Coronary artery (tissue), 2 donors: ENCODE results near the gene SEMA5A.
"Not testable (repeated sequence)": the region's sequence is repeated elsewhere in the genome, so short reads cannot be mapped to it uniquely, and the experiment has no call there.

Experiments
- DNase-seq: peaks from one replicate; pipeline ENCODE4 v3.0.0-alpha.2; 2017; ENCODE audit warnings: low spot score
- H3K27ac ChIP-seq, 2 donors: fragments of 200-600 bp; sonication (generic); one replicate each; pipeline ENCODE4 v1.5.1; 2016 to 2019
- H3K4me3 ChIP-seq: fragments of 200-600 bp; sonication (generic); 2 replicates; pipeline ENCODE4 v1.5.1; 2016; ENCODE audit warnings: mild to moderate bottlenecking, moderate library complexity
- CTCF ChIP-seq: fragments of 200-600 bp; sonication (generic); IDR thresholded peaks from one replicate; pipeline ENCODE4 v1.5.1; 2019; ENCODE audit warnings: antibody characterized with exemption

The SEMA5A gene

GRCh38 chr5:9411142-9411541, 134.7 kb downstream of the SEMA5A start:
- TF ChIP-seq CTCF = no peak
- no peak overlapping the region for H3K4me3 ChIP-seq
- no peak overlapping the region for H3K27ac ChIP-seq
- no peak for DNase-seq

GRCh38 chr5:9409413-9409960, 136.4 kb downstream of the SEMA5A start:
- no peak overlapping the region for H3K27ac ChIP-seq

DNA sequence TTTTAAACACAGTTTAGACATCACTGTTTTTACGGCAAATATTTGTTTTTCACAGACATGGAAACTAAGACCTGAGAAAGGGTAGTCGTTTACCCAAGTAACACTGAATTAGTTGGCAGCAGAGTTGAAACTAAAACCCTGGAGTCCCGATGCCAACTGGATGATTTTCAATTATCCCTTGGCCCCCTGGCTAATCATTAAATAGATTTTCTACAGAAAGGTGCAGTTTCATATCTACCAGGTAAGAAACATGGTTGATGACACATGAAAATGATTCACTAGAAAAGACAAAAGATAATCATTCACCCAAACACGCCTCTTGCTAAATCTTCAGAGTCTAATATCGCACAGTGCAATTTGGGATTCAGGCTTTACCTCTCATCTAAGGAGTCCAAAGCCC, 136.9 kb downstream of the SEMA5A start:
- H3K4me3 ChIP-seq = no peak overlapping the region
- DNase-seq = no peak
- no peak overlapping the region for H3K27ac ChIP-seq
- no peak for TF ChIP-seq CTCF

More at GRCh38 chr5:9409413-9409960, 136.4 kb downstream of the SEMA5A start:
- no peak overlapping the region for H3K4me3 ChIP-seq
- no peak for TF ChIP-seq CTCF
- no peak for DNase-seq

DNA sequence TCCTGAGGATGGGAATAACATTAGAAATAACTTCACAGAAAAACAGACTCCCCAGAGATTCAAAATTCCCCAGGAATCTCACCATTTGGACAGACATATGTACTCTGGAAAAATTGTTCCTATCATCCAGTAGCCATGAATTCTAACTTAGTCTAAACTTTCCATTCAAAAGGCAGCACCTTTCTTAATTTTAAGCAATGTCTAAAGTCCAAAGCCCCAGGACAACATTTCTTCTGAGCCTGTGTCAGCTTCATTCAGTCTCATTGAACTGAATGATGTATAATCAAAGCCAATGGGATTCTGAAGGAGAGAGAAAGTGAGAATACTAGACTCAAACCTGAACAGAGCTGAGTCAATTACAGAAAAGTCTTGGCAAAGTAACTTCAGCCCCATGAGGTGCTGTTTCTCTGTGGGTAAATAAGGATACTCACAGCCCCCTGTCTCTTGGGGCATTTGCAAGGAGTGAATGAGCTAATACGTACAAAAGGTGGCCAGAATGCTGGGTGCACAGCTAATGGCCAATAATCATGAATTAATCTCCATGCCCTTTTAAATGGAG, 140.6 kb downstream of the SEMA5A start:
- Histone ChIP-seq H3K27ac (no peak overlapping the region), H3K4me3 (no peak overlapping the region)
- no peak for DNase-seq
- TF ChIP-seq CTCF = no peak

- H3K27ac ChIP-seq = no peak overlapping the region
- no peak for TF ChIP-seq CTCF
Observed at GRCh38 chr5:9401786-9402472, 143.9 kb downstream of the SEMA5A start.

GRCh38 chr5:9399783-9400182, 146.1 kb downstream of the SEMA5A start:
- DNase-seq, H3K4me3 ChIP-seq, H3K27ac ChIP-seq: not testable (repeated sequence)

More at GRCh38 chr5:9401786-9402472, 143.9 kb downstream of the SEMA5A start:
- no peak for DNase-seq
- H3K4me3 ChIP-seq = no peak overlapping the region

DNA sequence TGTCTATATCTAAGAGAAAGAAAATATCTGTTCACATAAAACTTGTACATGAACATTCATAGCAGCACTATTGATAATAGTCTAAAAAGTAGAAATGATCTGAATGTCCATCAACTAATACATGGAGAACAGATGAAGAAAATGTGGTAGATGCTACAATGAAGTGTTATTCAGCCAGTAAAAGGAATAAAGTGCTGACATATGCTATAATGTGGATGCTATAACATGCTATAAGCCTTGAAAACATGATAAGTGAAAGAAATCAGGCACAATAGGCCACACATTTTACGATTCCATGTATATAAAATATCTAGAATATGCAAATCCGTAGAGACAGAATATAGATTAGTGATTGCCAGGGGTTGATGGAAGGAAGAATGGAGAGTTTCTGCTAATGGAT, 146.8 kb downstream of the SEMA5A start:
- no peak for DNase-seq
- Histone ChIP-seq H3K27ac (no peak overlapping the region), H3K4me3 (no peak overlapping the region)
- TF ChIP-seq CTCF = no peak
